Central memory CD4-positive, alpha-beta T cell (primary cell): ENCODE results near the gene ZNF25.
"Not testable (repeated sequence)": the region's sequence is repeated elsewhere in the genome, so short reads cannot be mapped to it uniquely, and the experiment has no call there.

Experiments used
- DNase-seq: peaks from one replicate; pipeline ENCODE4 v3.0.0; 2022

The ZNF25 gene

DNA sequence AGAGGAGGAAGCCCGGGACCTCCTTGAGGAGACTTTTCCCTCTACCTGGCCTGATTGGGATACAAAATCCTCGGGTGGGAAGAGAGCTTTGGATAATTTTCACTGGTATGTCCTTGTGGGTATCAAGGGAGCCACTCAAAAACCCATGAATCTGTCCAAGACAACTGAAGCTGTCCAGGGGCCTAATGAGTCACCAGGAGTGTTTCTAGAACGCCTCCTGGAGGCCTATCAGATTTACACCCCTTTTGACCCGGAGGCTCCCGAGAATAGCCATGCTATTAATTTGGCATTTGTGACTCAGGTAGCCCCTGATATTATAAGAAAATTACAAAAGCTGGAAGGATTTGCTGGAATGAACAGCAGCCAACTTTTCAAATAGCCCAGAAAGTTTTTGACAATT is 38.6 kb downstream of the ZNF25 start:
- no peak for DNase-seq

DNA sequence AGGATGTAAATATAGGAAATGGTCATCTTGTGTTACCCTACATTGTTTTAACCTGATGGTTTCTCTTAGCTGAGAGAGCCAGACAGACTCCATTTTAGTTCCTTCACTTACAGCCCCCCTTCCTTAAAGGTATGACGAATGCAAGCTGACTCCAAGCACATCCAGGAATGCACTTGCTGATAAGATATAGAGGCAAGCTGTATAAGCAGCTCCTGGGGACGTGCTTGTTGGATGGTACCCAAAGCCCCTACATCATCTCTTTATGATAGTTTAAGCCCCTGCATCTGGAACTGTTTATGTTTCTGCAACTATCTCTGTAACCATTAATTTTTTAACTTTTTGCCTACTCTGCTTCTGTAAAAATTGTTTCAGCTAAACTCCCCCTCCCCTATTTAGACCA is 41.7 kb downstream of the ZNF25 start:
- no peak for DNase-seq

GRCh38 chr10:37930423-37930822 is 46.0 kb downstream of the ZNF25 start:
- DNase-seq = no peak

GRCh38 chr10:37908165-37908564 is 68.3 kb downstream of the ZNF25 start:
- not testable (repeated sequence) for DNase-seq

DNA sequence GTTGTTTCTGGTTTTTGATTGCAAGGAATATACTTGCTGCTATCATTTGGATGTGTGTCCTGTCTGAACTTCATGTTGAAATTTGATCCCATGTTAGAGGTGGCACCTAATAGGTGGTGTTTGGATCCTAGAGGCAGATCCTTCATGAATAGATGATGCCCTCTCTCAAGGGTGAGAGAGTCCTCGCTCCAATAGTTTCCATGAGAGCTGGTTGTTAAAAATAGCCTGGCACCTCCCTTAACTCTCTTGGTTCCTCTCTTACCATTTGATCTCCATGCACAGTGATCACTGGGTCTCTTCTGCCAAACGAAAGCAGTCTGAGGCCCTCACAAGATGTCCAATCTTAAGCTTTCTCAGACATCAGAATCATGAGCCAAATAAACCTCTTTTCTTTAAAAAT is 70.1 kb downstream of the ZNF25 start:
- no peak for DNase-seq
